ENCODE measurements around the gene TMEM132E.
A peak's percentile ranks its signal among the peaks of the same experiment; 100 is the strongest.

TMEM132E gene

GRCh38 chr17:34609210-34609609 is 29.8 kb downstream of the TMEM132E start:
- H3K27ac Mint-ChIP-seq = peak overlapping the region; percentile 79 to 88 (median 86)
- H3K36me3 Mint-ChIP-seq (ENCODE audit: low read depth) = no peaks in the 10 kb centered on the region
- H3K27me3 Mint-ChIP-seq (ENCODE audit: low read depth) = peaks cover 28% of the 10 kb centered on the region
- no peaks in the 10 kb centered on the region for H3K9me3 Mint-ChIP-seq
- no peak for TF ChIP-seq CTCF (IDR thresholded peaks at IDR 0.05; ENCODE audit: unreplicated experiment in 3 of 3)
- no peak overlapping the region for H3K4me3 Mint-ChIP-seq
- peaks cover 76% of the 10 kb centered on the region for H3K4me1 Mint-ChIP-seq

DNA sequence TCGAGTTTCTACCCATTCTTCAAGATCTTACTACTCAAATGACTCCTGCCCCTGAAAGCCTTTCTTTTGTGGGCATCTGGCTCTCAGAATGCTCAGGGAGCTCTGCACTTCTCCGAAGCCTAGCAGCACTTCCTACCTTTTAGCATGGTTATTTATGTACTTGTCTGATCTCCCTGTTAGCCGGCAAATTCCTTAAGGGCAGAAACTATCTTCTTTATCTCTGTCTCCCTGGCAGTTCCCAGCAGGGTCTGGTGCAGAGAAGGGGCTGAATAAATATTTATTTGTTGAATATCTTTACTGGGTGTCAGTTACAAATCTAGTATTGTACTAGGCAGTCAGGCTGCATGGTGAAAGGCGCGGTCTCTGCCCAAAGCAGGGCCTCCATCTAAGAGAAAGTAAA is 30.7 kb downstream of the TMEM132E start:
- H3K4me1 Mint-ChIP-seq = peaks cover 81% of the 10 kb centered on the region
- peak overlapping the region in 2 of 3 experiments; percentile 24 to 36 for H3K4me3 Mint-ChIP-seq
- H3K36me3 Mint-ChIP-seq (ENCODE audit: low read depth) = no peaks in the 10 kb centered on the region
- H3K27me3 Mint-ChIP-seq (ENCODE audit: low read depth) = peaks cover 20% of the 10 kb centered on the region
- H3K27ac Mint-ChIP-seq = peak overlapping the region; percentile 79 to 88 (median 86)
- no peaks in the 10 kb centered on the region for H3K9me3 Mint-ChIP-seq
- no peak for TF ChIP-seq CTCF (IDR thresholded peaks at IDR 0.05; ENCODE audit: unreplicated experiment in 3 of 3)

DNA sequence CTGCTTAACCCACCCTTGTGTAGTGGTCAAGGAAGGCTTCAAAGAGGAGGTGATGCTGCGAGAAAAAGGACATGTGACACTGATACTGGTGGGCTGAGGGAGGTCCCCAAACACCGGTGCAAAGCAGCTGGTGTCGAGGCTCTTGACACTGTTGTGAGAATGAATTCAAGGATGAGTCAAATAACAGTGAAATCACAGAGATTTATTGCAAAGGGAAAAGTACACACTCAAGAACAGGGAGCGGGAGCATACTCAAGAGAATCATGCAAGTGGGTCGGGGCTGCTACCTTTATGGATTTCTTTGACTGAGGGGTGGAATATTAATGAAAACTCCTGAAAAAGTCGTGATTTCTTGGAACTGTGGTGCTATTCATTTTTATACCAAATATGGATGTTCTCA is 31.1 kb downstream of the TMEM132E start:
- peak overlapping the region in 2 of 3 experiments; percentile 24 to 36 for H3K4me3 Mint-ChIP-seq
- no peaks in the 10 kb centered on the region for H3K36me3 Mint-ChIP-seq (ENCODE audit: low read depth)
- no peak for TF ChIP-seq CTCF (IDR thresholded peaks at IDR 0.05; ENCODE audit: unreplicated experiment in 3 of 3)
- no peaks in the 10 kb centered on the region for H3K9me3 Mint-ChIP-seq
- peak overlapping the region; percentile 79 to 88 (median 86) for H3K27ac Mint-ChIP-seq
- peaks cover 86% of the 10 kb centered on the region for H3K4me1 Mint-ChIP-seq
- peaks cover 20% of the 10 kb centered on the region for H3K27me3 Mint-ChIP-seq (ENCODE audit: low read depth)

GRCh38 chr17:34613064-34614019 is 34.0 kb downstream of the TMEM132E start:
- H3K36me3 Mint-ChIP-seq (ENCODE audit: low read depth) = no peaks in the 10 kb centered on the region
- H3K27me3 Mint-ChIP-seq (ENCODE audit: low read depth) = peaks cover 16% of the 10 kb centered on the region
- peak overlapping the region; percentile 44 to 69 (median 66) for H3K4me3 Mint-ChIP-seq
- H3K4me1 Mint-ChIP-seq = peaks cover 89% of the 10 kb centered on the region
- H3K9me3 Mint-ChIP-seq = no peaks in the 10 kb centered on the region
- peak overlapping the region; percentile 85 to 97 (median 94) for H3K27ac Mint-ChIP-seq
- no peak for TF ChIP-seq CTCF (IDR thresholded peaks at IDR 0.05; ENCODE audit: unreplicated experiment in 3 of 3)

- Mint-ChIP-seq H3K4me1 (peaks cover 81% of the 10 kb centered on the region), H3K36me3 (ENCODE audit: low read depth) (no peaks in the 10 kb centered on the region), H3K4me3 (peak overlapping the region in 1 of 3 experiments; percentile 55), H3K27ac (peak overlapping the region; percentile 85 to 97 (median 94)), H3K27me3 (ENCODE audit: low read depth) (peaks cover 7% of the 10 kb centered on the region), H3K9me3 (no peaks in the 10 kb centered on the region)
- TF ChIP-seq CTCF (IDR thresholded peaks at IDR 0.05; ENCODE audit: unreplicated experiment in 3 of 3) = no peak
These were observed 35.3 kb downstream of the TMEM132E start for GRCh38 chr17:34614698-34615097.

All from nephron (organoid).